ENCODE results near the gene CHST5. TPM values are rescaled to one million over a fixed set of nuclear protein-coding genes. Genes with fewer than 3 reads are reported as not detected.

CHST5 gene
- total and polyA plus RNA-seq, 2 of the 8 experiments (the other 6 are each of a cell fraction or from before 2014, with no cell fraction given): 0.13 to 0.23 TPM

- peak overlapping the region; percentile 66 to 87 (median 78) for H3K4me3 ChIP-seq (ENCODE audit: extremely low read depth in 1 of 4, insufficient read depth in 2 of 4, low read depth in 3 of 4, low read length in 4 of 4)
- no peaks in the 10 kb centered on the region for H3K9me3 ChIP-seq (ENCODE audit: insufficient read depth in 2 of 2, low read depth in 1 of 2, low read length in 1 of 2)
- H4K20me1 ChIP-seq (replicated peaks in 1 of 2; ENCODE audit: control insufficient read depth in 1 of 2, insufficient read depth in 2 of 2, low read length in 2 of 2): peaks cover 0 to 5% of the 10 kb centered on the region in 2 experiments
- peaks cover 0 to 3% of the 10 kb centered on the region in 2 experiments; a peak in 1 of 4 replicates for H3K79me2 ChIP-seq (ENCODE audit: control insufficient read depth in 1 of 2, insufficient read depth in 2 of 2, low read length in 2 of 2)
- H3K18ac ChIP-seq (ENCODE audit: extremely low read depth, low read length): no peak overlapping the region; the same call in 1 of the 2 replicates
- no peak overlapping the region for H4K5ac ChIP-seq (ENCODE audit: insufficient read length, low read depth, low read length)
- no peak overlapping the region for H2BK5ac ChIP-seq (ENCODE audit: low read depth, low read length)
- no peak overlapping the region for H2BK120ac ChIP-seq (replicated peaks; ENCODE audit: low read depth, low read length)
- ChIA-PET CTCF (ENCODE audit: partially characterized antibody) (interaction anchor here (0.8 to 5.6 kb wide), 10 partner anchors 15 to 94 kb away, joined by 3 to 56 read pairs (median 4); partner anchors contain the start of gene TMEM170A), POLR2A (ENCODE audit: partially characterized antibody) (interaction anchor here (0.8 to 3.8 kb wide), 15 partner anchors 13 to 191 kb away, joined by 3 to 73 read pairs (median 6); partner anchors contain the start of genes CFDP1, TMEM170A and TMEM231)
- 68% methylated on average over 5 of the region's 5 CpGs; no CpG with 5 or more reads in 1 of the 2 experiments for WGBS, 2 experiments (ENCODE audit: extremely low coverage in 1 of 2, insufficient coverage in 1 of 2, insufficient read length in 1 of 2, insufficient replicate concordance in 2 of 2, low coverage in 1 of 2, low lambda C conversion rate in 2 of 2, missing lambda C conversion rate in 1 of 2)
- H2AK5ac ChIP-seq (ENCODE audit: low read depth, low read length): no peak overlapping the region
- H3K9ac ChIP-seq (replicated peaks in 1 of 4; ENCODE audit: extremely low read depth in 1 of 4, low read depth in 3 of 4, low read length in 3 of 4): peak overlapping the region in 3 of 4 experiments; percentile 36 to 74 (median 71); a peak in 3 of 7 replicates
- no peak for FAIRE-seq
- no peak overlapping the region for H3K4ac ChIP-seq (replicated peaks; ENCODE audit: insufficient read length, low read depth, low read length)
- no peak overlapping the region for H3K27ac ChIP-seq (ENCODE audit: low read depth, low read length)
- no peak overlapping the region for H3K23ac ChIP-seq (ENCODE audit: insufficient read length)
- peak overlapping the region; percentile 27; the same call in 1 of the 2 replicates for H2BK12ac ChIP-seq (ENCODE audit: low read depth, low read length)
- 0 out of 8 replicates have a peak, but pooled peaks cover 0 to 2% (median 0%) of the 10 kb centered on the region in 4 experiments for H3K36me3 ChIP-seq (ENCODE audit: control insufficient read depth in 2 of 4, insufficient read depth in 4 of 4, low read length in 3 of 4)
- TF ChIP-seq SP1 (IDR thresholded peaks at IDR 0.05; ENCODE audit: low read depth, low read length): no peak
- peak; percentile 58; the same call in 1 of the 2 replicates for TF ChIP-seq KDM1A (IDR thresholded peaks at IDR 0.05; ENCODE audit: borderline replicate concordance, low read length)
- TF ChIP-seq HDAC6 (IDR thresholded peaks at IDR 0.05; ENCODE audit: low read depth, low read length): no peak
- no peak for TF ChIP-seq SAP30 (IDR thresholded peaks at IDR 0.05; ENCODE audit: insufficient read depth, insufficient replicate concordance, low read length)
- TF ChIP-seq TAF7 (optimal IDR thresholded peaks at IDR 0.05; ENCODE audit: borderline replicate concordance, low read depth, low read length): no peak
- no peak for TF ChIP-seq NRF1 (IDR thresholded peaks at IDR 0.05; ENCODE audit: low read depth, low read length)
- no peak for TF ChIP-seq BACH1 (IDR thresholded peaks at IDR 0.05; ENCODE audit: low read length)
- TF ChIP-seq BRCA1 (IDR thresholded peaks at IDR 0.05; ENCODE audit: low read depth, low read length): no peak
- TF ChIP-seq HDAC2 (IDR thresholded peaks at IDR 0.05; ENCODE audit: borderline replicate concordance in 1 of 2, low read depth in 2 of 2, low read length in 2 of 2): no peak
- H4K8ac ChIP-seq (ENCODE audit: extremely low read depth, insufficient read depth, low read length): no peak overlapping the region
- H2AFZ ChIP-seq (ENCODE audit: low read length): 0 out of 2 replicates have a peak overlapping the region, but pooled peaks have one; percentile 41
- H4K91ac ChIP-seq (replicated peaks; ENCODE audit: insufficient read length, low read length): no peak overlapping the region
- peaks cover 3% of the 10 kb centered on the region; the same call in 1 of the 2 replicates for H3K79me1 ChIP-seq (ENCODE audit: low read depth, low read length)
- H3K27me3 ChIP-seq (replicated peaks in 1 of 4; ENCODE audit: control insufficient read depth in 3 of 4, extremely low read depth in 1 of 4, insufficient read depth in 3 of 4, low read length in 3 of 4): 0 out of 7 replicates have a peak, but pooled peaks cover 0 to 2% (median 0%) of the 10 kb centered on the region in 4 experiments
- no peak overlapping the region for H3K14ac ChIP-seq (ENCODE audit: insufficient read length)
- H3K4me2 ChIP-seq (ENCODE audit: insufficient read depth in 1 of 2, low read depth in 2 of 2, low read length in 2 of 2): peak overlapping the region; percentile 72 to 84
- H3K4me1 ChIP-seq (replicated peaks in 1 of 4; ENCODE audit: control insufficient read depth in 3 of 4, insufficient read depth in 4 of 4, low read length in 3 of 4): peaks cover 0 to 6% (median under 1%) of the 10 kb centered on the region in 4 experiments; a peak in 3 of 7 replicates
- no peak overlapping the region for H3K56ac ChIP-seq (replicated peaks; ENCODE audit: insufficient read length, low read depth, low read length)
- DNase-seq (ENCODE audit: low read depth in 1 of 2, low spot score in 2 of 2): no peak
- no peak overlapping the region for H2BK15ac ChIP-seq (ENCODE audit: low read length)
- peaks cover 6% of the 10 kb centered on the region; the same call in 1 of the 2 replicates for H3K23me2 ChIP-seq (ENCODE audit: low read depth, low read length)
- no peak overlapping the region for H2BK20ac ChIP-seq (ENCODE audit: low read length)
Observed at GRCh38 chr16:75494184-75494583, 41.7 kb downstream of the CHST5 start.

Data from H1 (cell line).